Activated T-cell treated with anti-CD3 and anti-CD28 coated beads for 48 hours (primary cell): Measurements from ENCODE around the gene LAMTOR5.

ENCODE experiments used
- DNase-seq: peaks from one replicate; pipeline ENCODE4 v3.0.0-alpha.2; 2020; ENCODE audit warnings: low read depth

The LAMTOR5 gene

GRCh38 chr1:110387048-110387754 is 20.3 kb downstream of the LAMTOR5 start:
- no peak for DNase-seq

GRCh38 chr1:110385369-110385768 is 22.1 kb downstream of the LAMTOR5 start:
- no peak for DNase-seq

- no peak for DNase-seq
These were observed 22.7 kb downstream of the LAMTOR5 start for GRCh38 chr1:110384581-110385321.

GRCh38 chr1:110383251-110383990 is 24.1 kb downstream of the LAMTOR5 start:
- no peak for DNase-seq

- DNase-seq = no peak
These were observed 26.7 kb downstream of the LAMTOR5 start for GRCh38 chr1:110380672-110381283.

- DNase-seq = no peak
These were observed 32.0 kb downstream of the LAMTOR5 start for GRCh38 chr1:110375490-110375889.

GRCh38 chr1:110370827-110371226 is 36.7 kb downstream of the LAMTOR5 start:
- no peak for DNase-seq

GRCh38 chr1:110364221-110364620 is 43.3 kb downstream of the LAMTOR5 start:
- no peak for DNase-seq

GRCh38 chr1:110361856-110362255 is 45.6 kb downstream of the LAMTOR5 start:
- DNase-seq = no peak

- no peak for DNase-seq
These were observed 47.1 kb downstream of the LAMTOR5 start for GRCh38 chr1:110360431-110360830.

GRCh38 chr1:110356379-110356778 is 51.1 kb downstream of the LAMTOR5 start:
- no peak for DNase-seq

GRCh38 chr1:110355321-110355720 is 52.2 kb downstream of the LAMTOR5 start:
- DNase-seq = no peak
